ENCODE results near the gene ZP1.

- TF ChIP-seq CEBPB (IDR thresholded peaks at IDR 0.05; ENCODE audit: low read depth, low read length) (no peak), ELK1 (IDR thresholded peaks at IDR 0.05; ENCODE audit: borderline replicate concordance, low read depth, low read length) (no peak)
Measured at GRCh38 chr11:60890696-60891095, 23.4 kb downstream of the ZP1 start.
